DLD1 (cell line): ENCODE measurements around the gene JTB.

ENCODE experiments used
- in situ Hi-C: cut with HindIII; loops from 2 replicates; pipeline ENCODE4 v1.10.0; 2017; ENCODE audit warnings: low sequenced_read_pairs

The JTB gene

GRCh38 chr1:153956997-153957715 lies 20.3 kb downstream of the JTB start:
- in situ Hi-C loops, result no loop called here

DNA sequence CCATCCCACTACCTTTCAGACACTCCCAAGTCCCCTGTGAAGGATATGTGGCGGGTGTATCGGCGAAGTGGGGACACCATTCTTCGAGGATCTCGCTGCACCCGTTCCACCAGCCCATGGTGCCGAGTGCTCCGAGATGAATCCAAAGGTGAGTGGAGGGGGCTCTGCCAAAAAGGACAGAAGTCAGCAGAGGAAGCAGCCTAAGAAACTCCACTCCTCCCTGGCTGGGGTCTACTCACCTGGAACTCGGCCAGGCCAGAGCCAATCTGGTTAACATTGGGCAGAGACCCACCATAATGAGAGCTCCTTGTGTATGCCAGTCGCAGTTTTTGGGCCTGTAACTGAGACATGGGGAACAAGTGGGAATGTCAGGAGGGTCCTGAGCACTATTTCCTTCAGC lies 22.6 kb downstream of the JTB start:
- in situ Hi-C loops, result no loop called here

- in situ Hi-C loops, result no loop called here
Observed at GRCh38 chr1:153953859-153954365, 23.6 kb downstream of the JTB start.

GRCh38 chr1:153951801-153952200 lies 25.7 kb downstream of the JTB start:
- in situ Hi-C loops, result no loop called here

DNA sequence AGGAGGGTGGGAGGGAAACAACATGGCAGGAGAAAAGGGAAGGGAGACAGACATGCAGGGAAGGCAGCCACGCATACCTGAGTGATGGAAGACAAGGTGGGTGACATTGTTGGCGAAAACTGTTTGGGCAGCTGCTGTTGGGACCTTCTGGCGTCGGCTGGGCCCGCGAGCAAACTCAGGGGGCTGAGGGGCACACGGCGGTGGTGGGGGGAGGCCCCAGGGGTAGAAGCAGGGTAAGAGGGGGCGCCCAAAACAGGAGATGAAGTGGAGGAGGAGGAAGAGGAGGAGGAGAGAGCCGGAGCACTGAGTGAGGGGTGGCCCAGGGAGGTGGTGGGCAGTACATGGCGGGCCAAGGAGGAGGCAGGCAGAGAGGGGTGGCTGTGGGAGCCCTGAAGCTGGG lies 26.3 kb downstream of the JTB start:
- in situ Hi-C loops, result no loop called here

DNA sequence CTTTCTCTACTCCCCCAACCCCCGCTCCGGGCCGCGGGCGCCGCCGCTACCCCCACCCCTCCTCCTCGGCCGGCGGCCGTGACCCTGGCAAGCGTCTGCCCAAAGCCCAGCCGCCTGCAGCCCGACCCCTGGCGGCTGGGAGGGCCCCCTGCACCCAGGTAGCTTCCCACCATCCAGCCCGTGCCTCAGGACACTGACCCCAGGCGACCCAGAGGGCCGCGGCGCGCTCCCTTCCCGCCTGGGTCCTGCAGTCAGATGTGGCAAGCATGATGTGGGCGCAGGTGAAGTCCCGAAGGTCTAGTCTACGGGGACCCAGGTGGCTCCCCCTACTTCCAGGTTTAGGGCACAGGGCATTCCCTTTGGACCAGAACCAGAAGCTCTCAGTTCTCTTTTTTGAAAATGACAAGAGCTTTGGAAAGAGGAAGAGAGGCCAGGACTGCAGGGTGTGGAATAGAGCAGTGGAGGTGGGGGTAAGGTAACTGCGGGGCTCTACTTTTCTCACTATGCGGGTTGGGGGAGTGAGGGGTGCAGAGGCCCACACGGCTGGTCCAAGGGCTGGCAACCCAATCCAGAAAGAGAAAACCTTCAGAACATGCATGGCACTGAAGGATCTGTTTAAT lies 30.7 kb downstream of the JTB start, which contains the start of gene DENND4B:
TSS of gene DENND4B (minus strand) at position 97 of the 620 bp plus-strand sequence. CDS start 2,344 bp downstream, outside the sequence.
- in situ Hi-C loops, result no loop called here

DNA sequence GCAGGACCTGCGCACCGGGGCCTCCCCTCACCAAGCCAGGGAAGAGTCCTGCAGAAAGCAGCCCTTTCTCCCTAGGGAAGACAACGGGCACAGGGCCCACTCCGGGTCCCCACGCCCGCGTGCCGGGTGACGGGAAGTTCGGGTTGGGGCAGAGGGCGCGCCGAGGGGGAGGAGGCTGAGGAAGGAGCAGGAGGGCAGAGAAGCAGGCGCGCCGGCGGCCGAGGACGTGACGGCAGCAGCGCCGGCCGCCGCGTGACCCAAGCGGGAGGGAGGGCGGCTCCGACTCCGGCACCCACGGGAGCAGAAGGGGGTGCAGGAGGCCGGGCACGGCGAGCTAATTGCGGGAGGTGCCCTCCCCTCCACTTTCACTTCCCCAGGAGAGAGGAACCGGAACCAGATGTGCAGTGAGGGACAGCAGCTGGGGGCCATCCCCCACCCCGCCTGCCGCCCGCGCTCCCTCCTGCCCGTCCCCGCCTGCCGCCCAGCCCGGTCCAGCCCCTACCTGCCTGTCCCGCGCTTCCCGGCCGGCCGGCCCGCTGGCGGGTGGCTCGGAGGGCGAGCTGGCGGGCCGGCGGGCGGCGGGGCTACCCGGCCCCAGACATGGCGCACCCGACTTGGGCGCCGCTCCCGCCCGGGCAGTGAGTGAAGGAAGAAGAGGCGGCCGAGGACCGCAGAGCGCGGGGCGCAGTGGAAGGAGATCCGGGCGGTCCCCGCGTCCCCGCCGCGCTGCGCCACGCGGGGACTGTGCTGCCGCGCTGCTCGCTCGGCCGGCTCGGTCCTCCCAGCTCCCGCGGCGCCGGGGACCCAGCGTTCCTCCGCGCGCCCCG lies 31.5 kb downstream of the JTB start:
- in situ Hi-C loops, result no loop called here

DNA sequence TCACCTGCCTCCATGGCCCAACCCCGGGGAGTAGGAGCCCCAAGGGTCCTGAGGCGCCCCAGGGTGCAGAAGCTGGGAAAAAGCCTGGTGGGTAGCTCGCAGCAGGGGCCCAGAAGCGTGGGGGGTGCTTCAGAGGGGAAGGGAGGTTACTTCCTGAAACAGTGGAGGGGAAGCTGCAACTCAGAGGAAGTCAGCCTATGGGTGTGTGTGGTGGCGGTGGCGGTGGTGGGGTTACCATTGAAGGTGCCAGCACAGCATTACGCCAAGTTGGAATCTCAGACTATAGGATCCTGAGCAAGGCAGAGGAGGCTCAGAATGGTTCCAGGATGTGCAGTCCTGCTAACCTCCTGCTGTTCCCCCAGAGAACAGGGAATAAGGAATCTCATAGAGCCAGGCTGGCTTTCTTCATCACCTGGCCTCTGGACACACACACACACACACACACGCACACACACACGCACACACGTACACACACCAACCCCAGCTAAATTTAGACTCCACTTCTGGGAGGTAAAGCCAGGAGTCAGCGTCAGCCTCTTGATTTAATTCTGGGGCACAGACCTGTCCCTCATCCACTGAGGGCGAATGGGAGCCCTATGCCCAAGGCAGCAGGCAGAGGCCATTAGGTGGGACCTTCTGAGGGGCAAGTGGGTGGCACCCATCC lies 32.2 kb downstream of the JTB start:
- in situ Hi-C loops, result no loop called here

GRCh38 chr1:153944827-153945117 lies 32.7 kb downstream of the JTB start:
- in situ Hi-C loops, result no loop called here

GRCh38 chr1:153944005-153944826 lies 33.3 kb downstream of the JTB start:
- in situ Hi-C loops, result no loop called here

GRCh38 chr1:153942766-153943549 lies 34.5 kb downstream of the JTB start:
- in situ Hi-C loops, result no loop called here

- in situ Hi-C loops, result no loop called here
Observed at GRCh38 chr1:153941826-153942725, 35.4 kb downstream of the JTB start.

- in situ Hi-C loops, result no loop called here
Observed at GRCh38 chr1:153940756-153941155, 36.7 kb downstream of the JTB start.

GRCh38 chr1:153939476-153939875 lies 38.0 kb downstream of the JTB start:
- in situ Hi-C loops, result no loop called here

GRCh38 chr1:153938996-153939395 lies 38.5 kb downstream of the JTB start:
- in situ Hi-C loops, result no loop called here

DNA sequence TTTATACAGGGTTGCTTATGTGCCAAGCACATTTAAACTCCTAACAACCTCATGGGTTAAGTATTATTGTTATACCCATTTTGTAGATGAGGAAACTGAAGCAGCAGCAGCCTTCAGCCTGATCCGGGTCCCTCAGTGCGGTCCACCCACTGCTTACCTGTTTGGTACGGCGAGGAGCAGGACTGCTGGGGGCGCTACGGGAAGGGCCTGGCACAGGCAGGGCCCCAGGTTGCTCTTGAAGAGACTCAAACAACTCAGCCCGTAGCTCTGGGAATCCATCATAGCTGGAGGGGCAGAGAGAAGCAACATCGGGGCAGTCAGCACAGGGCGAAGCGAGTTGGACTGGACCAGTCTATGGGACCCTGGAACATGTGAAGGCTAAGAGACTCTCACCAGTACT lies 40.1 kb downstream of the JTB start:
- in situ Hi-C loops, result no loop called here

GRCh38 chr1:153936011-153936802 lies 41.3 kb downstream of the JTB start:
- in situ Hi-C loops, result no loop called here

DNA sequence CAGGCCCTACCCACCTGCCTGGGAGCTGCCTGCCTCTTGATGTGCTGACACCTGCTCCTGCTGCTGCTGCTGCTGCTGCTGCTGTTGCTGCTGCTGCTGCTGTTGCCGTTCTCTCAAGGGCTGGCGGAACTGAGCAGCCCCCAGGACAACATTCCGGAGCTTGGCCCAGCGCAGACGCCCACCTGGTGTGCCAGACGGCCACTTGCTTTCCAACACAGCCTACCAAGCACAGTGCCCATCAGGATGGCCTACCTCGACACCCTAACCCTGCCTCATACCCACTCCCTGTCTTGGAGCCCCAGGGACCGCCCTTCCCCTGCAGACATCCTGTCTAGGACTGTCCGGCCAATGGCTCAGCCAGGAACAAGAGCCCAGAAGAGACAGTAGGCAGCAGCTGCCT lies 42.7 kb downstream of the JTB start:
- in situ Hi-C loops, result no loop called here
